Measurements from ENCODE around the gene TAF11L10.
"Not testable (repeated sequence)": the region's sequence is repeated elsewhere in the genome, so short reads cannot be mapped to it uniquely, and the experiment has no call there.

The TAF11L10 gene

GRCh38 chr5:17597728-17598127 is at the start of gene TAF11L10:
Gene TAF11L10 (minus strand): TSS chr5:17597828.
- not testable (repeated sequence) for H3K9ac ChIP-seq (ENCODE audit: low read depth, low read length); H3K4me1 ChIP-seq (ENCODE audit: insufficient read depth, low read length); H3K36me3 ChIP-seq (ENCODE audit: insufficient read depth, low read length); H3K9me3 ChIP-seq (ENCODE audit: control insufficient read depth, insufficient read depth, low read length)

GRCh38 chr5:17634160-17634559 is 36.5 kb upstream of the TAF11L10 start, which contains the start of gene TAF11L14:
Gene TAF11L14 (plus strand): TSS chr5:17634460.
- Histone ChIP-seq H3K9ac (ENCODE audit: low read depth, low read length) (no peak within 1 kb of the TSS), H3K36me3 (ENCODE audit: insufficient read depth, low read length) (no peaks in the 10 kb centered on the region), H3K4me1 (ENCODE audit: insufficient read depth, low read length) (no peaks in the 10 kb centered on the region), H3K9me3 (ENCODE audit: control insufficient read depth, insufficient read depth, low read length) (no peaks in the 10 kb centered on the region; the same call in 1 of the 2 replicates)

DNA sequence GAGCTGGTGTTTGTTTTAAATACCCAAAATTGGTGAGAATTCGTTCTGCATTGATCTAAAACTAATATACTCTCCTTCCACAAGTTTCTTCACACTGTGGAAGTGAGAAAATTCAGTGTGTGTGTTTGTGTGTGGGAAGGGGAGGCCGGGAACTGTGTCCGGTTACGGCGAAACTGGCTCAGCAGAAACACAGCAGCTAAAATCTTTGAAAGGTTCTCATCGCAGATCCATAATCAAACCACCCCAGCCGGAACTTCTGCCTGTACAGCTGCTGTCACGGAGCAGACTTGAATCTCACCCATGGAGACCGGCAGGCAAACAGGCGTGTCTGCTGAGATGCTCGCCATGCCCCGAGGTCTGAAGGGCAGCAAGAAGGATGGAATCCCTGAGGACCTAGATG is 34.2 kb upstream of the TAF11L10 start, which contains the start of gene TAF11L13:
Gene TAF11L13 (plus strand): TSS at position 301 of the 400 bp plus-strand sequence.
- not testable (repeated sequence) for H3K9me3 ChIP-seq (ENCODE audit: control insufficient read depth, insufficient read depth, low read length); H3K4me1 ChIP-seq (ENCODE audit: insufficient read depth, low read length); H3K9ac ChIP-seq (ENCODE audit: low read depth, low read length); H3K36me3 ChIP-seq (ENCODE audit: insufficient read depth, low read length)

DNA sequence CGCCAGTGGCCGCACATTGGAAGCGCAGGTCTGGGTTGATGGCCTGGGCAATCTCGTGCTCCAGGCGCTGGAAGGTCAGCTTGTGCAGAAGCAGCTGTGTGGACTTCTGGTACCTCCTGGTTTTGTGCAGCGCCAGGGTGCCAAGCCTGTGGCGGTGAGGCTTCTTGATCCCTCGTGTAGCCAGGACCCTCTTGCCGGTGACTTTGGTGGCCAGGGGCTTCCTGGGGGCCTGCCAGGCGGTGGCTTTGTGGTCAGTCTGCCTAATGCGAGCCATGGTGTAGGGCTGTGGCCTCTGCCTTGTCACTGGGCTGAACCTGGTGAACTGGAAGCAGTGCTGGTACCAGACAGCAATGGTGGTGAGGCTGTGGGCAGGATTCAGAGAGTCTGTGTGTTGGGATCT is 28.1 kb upstream of the TAF11L10 start:
- H3K9ac ChIP-seq (ENCODE audit: low read depth, low read length): no peak overlapping the region
- H3K36me3 ChIP-seq (ENCODE audit: insufficient read depth, low read length): no peaks in the 10 kb centered on the region
- no peaks in the 10 kb centered on the region for H3K4me1 ChIP-seq (ENCODE audit: insufficient read depth, low read length)
- H3K9me3 ChIP-seq (ENCODE audit: control insufficient read depth, insufficient read depth, low read length): no peaks in the 10 kb centered on the region

- no peaks in the 10 kb centered on the region for H3K36me3 ChIP-seq (ENCODE audit: insufficient read depth, low read length)
- H3K4me1 ChIP-seq (ENCODE audit: insufficient read depth, low read length): no peaks in the 10 kb centered on the region
- no peak overlapping the region for H3K9ac ChIP-seq (ENCODE audit: low read depth, low read length)
- H3K9me3 ChIP-seq (ENCODE audit: control insufficient read depth, insufficient read depth, low read length): no peaks in the 10 kb centered on the region
Observed at GRCh38 chr5:17620627-17621026, 23.0 kb upstream of the TAF11L10 start.

DNA sequence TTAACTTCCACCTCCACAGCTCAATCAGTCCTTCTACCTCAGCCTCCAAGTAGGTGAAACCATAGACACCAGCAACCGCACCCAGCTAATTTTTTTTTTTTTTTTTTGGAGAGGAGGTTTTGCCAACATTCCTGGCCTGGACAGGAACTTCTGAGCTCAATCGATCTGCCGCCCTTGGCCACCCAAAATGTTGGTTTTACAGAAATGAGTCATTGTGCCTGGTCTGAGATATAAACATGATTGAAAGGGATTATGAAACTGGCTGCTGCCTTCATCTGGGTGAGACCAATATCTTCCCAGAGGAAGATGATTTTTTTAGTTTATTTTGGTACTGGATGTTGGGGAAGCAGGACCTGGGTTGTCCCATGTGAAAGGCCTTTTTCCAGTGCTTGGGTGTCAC is 21.7 kb upstream of the TAF11L10 start:
- Histone ChIP-seq H3K9ac (ENCODE audit: low read depth, low read length) (no peak overlapping the region), H3K36me3 (ENCODE audit: insufficient read depth, low read length) (no peaks in the 10 kb centered on the region), H3K4me1 (ENCODE audit: insufficient read depth, low read length) (no peaks in the 10 kb centered on the region), H3K9me3 (ENCODE audit: control insufficient read depth, insufficient read depth, low read length) (no peaks in the 10 kb centered on the region)

DNA sequence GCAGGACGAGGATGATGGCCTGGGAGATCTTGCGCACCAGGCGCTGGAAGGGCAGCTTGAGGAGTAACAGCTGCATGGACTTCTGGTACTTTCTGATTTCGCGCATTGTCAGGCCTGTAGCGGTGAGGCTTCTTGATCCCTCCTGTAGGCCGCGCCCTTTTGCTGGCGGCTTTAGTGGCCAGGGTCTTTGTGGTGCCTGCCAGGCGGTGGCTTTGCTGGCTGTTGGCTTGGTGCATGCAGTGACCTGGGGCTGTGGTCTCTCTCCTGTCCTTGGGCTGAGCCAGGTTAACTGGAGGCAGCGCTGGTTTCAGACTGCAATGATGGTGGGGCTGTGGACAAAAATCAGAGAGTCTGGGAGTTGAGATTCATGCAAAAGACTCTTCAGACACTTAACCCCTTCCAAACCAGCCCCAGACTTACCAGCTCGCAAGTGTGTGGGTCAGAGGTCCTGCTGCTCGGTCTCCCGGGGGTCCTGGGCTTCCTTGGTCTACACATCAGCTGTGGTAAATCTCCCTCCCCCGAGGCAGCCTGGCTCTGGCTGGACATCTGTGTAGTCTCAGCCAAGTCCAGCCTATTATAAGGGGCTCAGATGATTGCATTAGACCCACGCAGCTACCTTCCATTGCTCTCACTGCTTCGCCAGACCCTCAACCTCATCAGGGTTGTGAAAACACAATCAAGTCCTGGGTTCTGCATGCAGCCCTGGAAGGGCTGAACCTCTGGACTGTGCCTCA is 17.4 kb upstream of the TAF11L10 start:
- H3K36me3 ChIP-seq (ENCODE audit: insufficient read depth, low read length): no peaks in the 10 kb centered on the region
- no peaks in the 10 kb centered on the region for H3K4me1 ChIP-seq (ENCODE audit: insufficient read depth, low read length)
- H3K9me3 ChIP-seq (ENCODE audit: control insufficient read depth, insufficient read depth, low read length): no peaks in the 10 kb centered on the region
- H3K9ac ChIP-seq (ENCODE audit: low read depth, low read length): no peak overlapping the region

- not testable (repeated sequence) for H3K4me1 ChIP-seq (ENCODE audit: insufficient read depth, low read length); H3K9ac ChIP-seq (ENCODE audit: low read depth, low read length); H3K9me3 ChIP-seq (ENCODE audit: control insufficient read depth, insufficient read depth, low read length); H3K36me3 ChIP-seq (ENCODE audit: insufficient read depth, low read length)
Observed at GRCh38 chr5:17610092-17610491, 12.5 kb upstream of the TAF11L10 start, which contains the start of gene TAF11L12. Gene TAF11L12 (plus strand): TSS chr5:17610392.

- H3K9me3 ChIP-seq (ENCODE audit: control insufficient read depth, insufficient read depth, low read length): not testable (repeated sequence)
Observed at GRCh38 chr5:17607461-17607860, 9.8 kb upstream of the TAF11L10 start.

DNA sequence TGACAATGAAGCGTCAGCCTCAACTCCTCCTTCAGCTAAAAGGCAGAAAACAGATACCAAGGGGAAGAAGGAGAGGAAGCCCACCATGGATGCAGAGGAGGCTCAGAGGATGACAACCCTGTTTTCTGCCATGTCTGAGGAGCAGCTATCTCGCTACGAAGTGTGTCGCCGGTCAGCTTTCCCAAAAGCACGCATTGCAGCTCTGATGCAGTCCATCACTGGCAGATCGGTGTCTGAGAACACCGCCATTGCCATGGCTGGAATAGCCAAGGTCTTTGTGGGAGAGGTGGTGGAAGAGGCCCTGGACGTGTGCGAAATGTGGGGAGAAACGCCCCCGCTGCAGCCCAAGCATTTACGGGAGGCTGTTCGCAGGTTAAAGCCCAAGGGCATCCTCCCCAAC is 7.3 kb upstream of the TAF11L10 start:
- no peaks in the 10 kb centered on the region for H3K4me1 ChIP-seq (ENCODE audit: insufficient read depth, low read length)
- H3K9me3 ChIP-seq (ENCODE audit: control insufficient read depth, insufficient read depth, low read length): no peaks in the 10 kb centered on the region
- H3K36me3 ChIP-seq (ENCODE audit: insufficient read depth, low read length): no peaks in the 10 kb centered on the region
- no peak overlapping the region for H3K9ac ChIP-seq (ENCODE audit: low read depth, low read length)

More at GRCh38 chr5:17607461-17607860, 9.8 kb upstream of the TAF11L10 start:
- not testable (repeated sequence) for H3K9ac ChIP-seq (ENCODE audit: low read depth, low read length); H3K36me3 ChIP-seq (ENCODE audit: insufficient read depth, low read length); H3K4me1 ChIP-seq (ENCODE audit: insufficient read depth, low read length)

DNA sequence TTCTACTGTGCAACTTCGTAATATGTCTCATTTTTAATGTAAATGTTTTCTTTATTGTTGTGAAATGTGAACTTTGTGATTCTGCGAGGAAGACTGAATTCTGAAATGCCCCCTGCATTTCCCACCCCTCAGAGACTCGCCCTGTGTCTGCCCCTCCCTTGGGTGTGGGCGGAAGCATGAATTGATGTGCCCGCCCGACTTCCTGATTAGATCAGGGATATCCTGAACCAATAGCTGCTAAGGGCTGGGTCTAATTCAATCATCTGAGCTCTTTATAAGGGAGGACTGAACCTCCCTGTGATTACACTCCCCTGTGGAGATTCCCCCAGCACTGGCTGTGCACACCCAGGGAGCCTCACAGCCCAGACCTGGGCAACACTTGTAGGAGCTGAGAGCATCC is 6.3 kb upstream of the TAF11L10 start, which contains the start of gene TAF11L11:
Gene TAF11L11 (plus strand): TSS at position 304 of the 400 bp plus-strand sequence.
- H3K9me3 ChIP-seq (ENCODE audit: control insufficient read depth, insufficient read depth, low read length); H3K36me3 ChIP-seq (ENCODE audit: insufficient read depth, low read length); H3K4me1 ChIP-seq (ENCODE audit: insufficient read depth, low read length); H3K9ac ChIP-seq (ENCODE audit: low read depth, low read length): not testable (repeated sequence)

DNA sequence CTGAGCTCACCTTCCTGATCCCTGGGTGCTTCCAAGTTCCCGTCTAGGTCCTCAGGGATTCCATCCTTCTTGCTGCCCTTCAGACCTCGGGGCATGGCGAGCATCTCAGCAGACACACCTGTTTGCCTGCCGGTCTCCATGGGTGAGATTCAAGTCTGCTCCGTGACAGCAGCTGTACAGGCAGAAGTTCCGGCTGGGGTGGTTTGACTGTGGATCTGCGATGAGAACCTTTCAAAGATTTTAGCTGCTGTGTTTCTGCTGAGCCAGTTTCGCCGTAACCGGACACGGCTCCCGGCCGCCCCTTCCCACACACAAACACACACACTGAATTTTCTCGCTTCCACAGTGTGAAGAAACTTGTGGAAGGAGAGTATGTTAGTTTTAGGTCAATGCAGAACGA is 3.4 kb downstream of the TAF11L10 start, which contains the start of gene TAF11L9:
Gene TAF11L9 (minus strand): TSS at position 140 of the 400 bp plus-strand sequence.
- H3K4me1 ChIP-seq (ENCODE audit: insufficient read depth, low read length); H3K9me3 ChIP-seq (ENCODE audit: control insufficient read depth, insufficient read depth, low read length); H3K36me3 ChIP-seq (ENCODE audit: insufficient read depth, low read length); H3K9ac ChIP-seq (ENCODE audit: low read depth, low read length): not testable (repeated sequence)

DNA sequence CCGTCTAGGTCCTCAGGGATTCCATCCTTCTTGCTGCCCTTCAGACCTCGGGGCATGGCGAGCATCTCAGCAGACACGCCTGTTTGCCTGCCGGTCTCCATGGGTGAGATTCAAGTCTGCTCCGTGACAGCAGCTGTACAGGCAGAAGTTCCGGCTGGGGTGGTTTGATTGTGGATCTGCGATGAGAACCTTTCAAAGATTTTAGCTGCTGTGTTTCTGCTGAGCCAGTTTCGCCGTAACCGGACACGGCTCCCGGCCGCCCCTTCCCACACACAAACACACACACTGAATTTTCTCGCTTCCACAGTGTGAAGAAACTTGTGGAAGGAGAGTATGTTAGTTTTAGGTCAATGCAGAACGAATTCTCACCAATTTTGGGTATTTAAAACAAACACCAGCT is 6.8 kb downstream of the TAF11L10 start, which contains the start of gene TAF11L8:
Gene TAF11L8 (minus strand): TSS at position 101 of the 400 bp plus-strand sequence.
- H3K4me1 ChIP-seq (ENCODE audit: insufficient read depth, low read length); H3K9ac ChIP-seq (ENCODE audit: low read depth, low read length); H3K36me3 ChIP-seq (ENCODE audit: insufficient read depth, low read length); H3K9me3 ChIP-seq (ENCODE audit: control insufficient read depth, insufficient read depth, low read length): not testable (repeated sequence)

GRCh38 chr5:17585658-17586057 is 12.0 kb downstream of the TAF11L10 start, which contains the start of gene TAF11L7:
Gene TAF11L7 (minus strand): TSS chr5:17585758.
- not testable (repeated sequence) for H3K9me3 ChIP-seq (ENCODE audit: control insufficient read depth, insufficient read depth, low read length); H3K9ac ChIP-seq (ENCODE audit: low read depth, low read length); H3K4me1 ChIP-seq (ENCODE audit: insufficient read depth, low read length); H3K36me3 ChIP-seq (ENCODE audit: insufficient read depth, low read length)
